IMR-90 (cell line): Measurements from ENCODE around the gene USP36.

ENCODE experiments used
- CEBPB ChIP-seq: IDR thresholded peaks from 2 replicates; pipeline ENCODE4 v1.6.1; 2012; ENCODE audit warnings: low read depth, low read length, improper control_type of control experiment
- CTCF ChIP-seq: conservative IDR thresholded peaks from 2 replicates; pipeline ENCODE4 v1.5.1; 2012; ENCODE audit warnings: mild to moderate bottlenecking, low read depth, low read length, improper control_type of control experiment
- ELK1 ChIP-seq: fragments of 150-350 bp; IDR thresholded peaks from 2 replicates; pipeline ENCODE4 v1.6.1; 2016; ENCODE audit warnings: low read depth, mild to moderate bottlenecking, low read length, moderate library complexity, borderline replicate concordance
- FOS ChIP-seq: fragments of 150-350 bp; IDR thresholded peaks from 2 replicates; pipeline ENCODE4 v1.6.1; 2016; ENCODE audit warnings: low read depth, low read length
- MAFK ChIP-seq: IDR thresholded peaks from 2 replicates; pipeline ENCODE4 v1.6.1; 2012; ENCODE audit warnings: low read depth, low read length, improper control_type of control experiment
- NFE2L2 ChIP-seq: fragments of 150-350 bp; IDR thresholded peaks from 2 replicates; pipeline ENCODE4 v1.6.1; 2016; ENCODE audit warnings: low read depth, mild to moderate bottlenecking, low read length
- POLR2A ChIP-seq: IDR thresholded peaks from 2 replicates; pipeline ENCODE4 v1.6.1; 2012; ENCODE audit warnings: mild to moderate bottlenecking, low read depth, low read length
- RAD21 ChIP-seq: IDR thresholded peaks from 2 replicates; pipeline ENCODE4 v1.6.1; 2012; ENCODE audit warnings: low read length, improper control_type of control experiment
- RFX5 ChIP-seq: IDR thresholded peaks from 2 replicates; pipeline ENCODE4 v1.8.0; 2012; ENCODE audit warnings: low read depth, mild to moderate bottlenecking, low read length, moderate library complexity
- SMC3 ChIP-seq: fragments of 150-350 bp; IDR thresholded peaks from 2 replicates; pipeline ENCODE4 v1.6.1; 2016; ENCODE audit warnings: low read depth, mild to moderate bottlenecking, antibody characterized with exemption, low read length, moderate library complexity

- TF ChIP-seq CTCF (no peak), RFX5 (no peak), POLR2A (no peak), FOS (no peak), RAD21 (no peak), ELK1 (no peak), CEBPB (no peak), SMC3 (no peak), NFE2L2 (no peak), MAFK (no peak)
Observed at GRCh38 chr17:78797213-78797612, 43.4 kb downstream of the USP36 start.
